K562 (cell line): ENCODE results near the gene P2RY8. TPM values are rescaled to one million over a fixed set of nuclear protein-coding genes. Genes with fewer than 3 reads are reported as not detected.

Experiments
- ATAC-seq: fragments of 200-7000 bp; cut with Tn5 transposase; 3 replicates; pipeline ENCODE4 v1.9.1; 2020; ENCODE audit warnings: moderate library complexity
- BruUV-seq: library from RNA; stranded (reverse); fragments of 400-500 nt; replicated peaks from 2 replicates; lab custom pipeline; 2021; lab: Mats Ljungman, UMichigan
- CTCF ChIA-PET: fragments of 300-600 bp; formaldehyde crosslinking; extraction: SDS; loops from one replicate; lab custom pipeline; 2021; ENCODE audit warnings: low intra/inter-chr PET ratio; lab: Yijun Ruan, JAX
- POLR2A ChIA-PET: fragments of 300-600, 350-650 bp; sonication (Branson Sonifier 250); formaldehyde crosslinking; extraction: SDS; loops from one replicate; lab custom pipeline; 2021; ENCODE audit warnings: antibody characterized with exemption, inconsistent platforms; lab: Yijun Ruan, JAX
- DNase-seq, 4 experiments: peaks; one replicate each; pipeline versions ENCODE4 v3.0.0 to v3.0.0-alpha.2; 2011 to 2018; ENCODE audit warnings: low spot score in 3 of 4, mixed read lengths in 3 of 4; ENCODE audit errors: extremely low read depth in 1 of 4
- FAIRE-seq: peaks from 2 replicates; lab custom pipeline; 2011; peaks lifted over from hg19 to GRCh38; lab: Jason Lieb, UNC
- H2AFZ ChIP-seq: 2 replicates; pipeline ENCODE4 v1.6.0; 2011; ENCODE audit warnings: low read depth, low read length, control low read depth, inconsistent platforms
- H3K27ac ChIP-seq: fragments of 200-600 bp; 3 replicates; pipeline ENCODE4 v1.8.0; 2011; ENCODE audit warnings: low read depth, mild to moderate bottlenecking, control low read depth, inconsistent platforms, low read length, moderate library complexity, mixed read lengths; ENCODE audit errors: extremely low read depth
- H3K27me3 ChIP-seq, 2 experiments: fragments of 300-600 bp in 1 of 2; 2 replicates in 1 of 2; 3 replicates in 1 of 2; pipeline versions ENCODE4 v1.6.0 to v1.8.0; 2011; ENCODE audit warnings: inconsistent platforms in 2 of 2, low read length in 2 of 2, mild to moderate bottlenecking in 1 of 2, mixed read lengths in 1 of 2, moderate library complexity in 1 of 2; ENCODE audit not compliant: control insufficient read depth in 2 of 2, insufficient read depth in 2 of 2
- H3K36me3 ChIP-seq: fragments of 300-600 bp; 3 replicates; pipeline ENCODE4 v1.8.0; 2011; ENCODE audit warnings: mild to moderate bottlenecking, low read length, inconsistent platforms; ENCODE audit not compliant: control insufficient read depth, insufficient read depth
- H3K4me1 ChIP-seq, 2 experiments: fragments of 200-600 bp in 1 of 2; replicated peaks in 1 of 2; 2 replicates in 1 of 2; 3 replicates in 1 of 2; pipeline versions ENCODE4 v1.5.1 to v1.8.0; 2011; ENCODE audit warnings: inconsistent platforms in 2 of 2, low read length in 2 of 2, mild to moderate bottlenecking in 1 of 2, mixed read lengths in 1 of 2, moderate library complexity in 1 of 2; ENCODE audit not compliant: control insufficient read depth in 2 of 2, insufficient read depth in 2 of 2
- H3K4me2 ChIP-seq: 2 replicates; pipeline ENCODE4 v1.6.1; 2011; ENCODE audit warnings: low read length, control low read depth, inconsistent platforms, mixed read lengths; ENCODE audit not compliant: insufficient read depth
- H3K4me3 ChIP-seq: fragments of 200-600 bp; sonication (generic), shearing (Covaris generic); 2 replicates; pipeline ENCODE4 v1.5.1; 2016; ENCODE audit warnings: control low read depth, inconsistent platforms
- H3K79me2 ChIP-seq: fragments of 200-600 bp; 3 replicates; pipeline ENCODE4 v1.8.0; 2011; ENCODE audit warnings: low read length, inconsistent platforms; ENCODE audit not compliant: control insufficient read depth, insufficient read depth
- H3K9ac ChIP-seq, 2 experiments: 2 replicates each; pipeline versions ENCODE4 v1.6.0 to v1.6.1; 2011; ENCODE audit warnings: low read depth in 2 of 2, low read length in 2 of 2, control low read depth in 1 of 2, inconsistent platforms in 1 of 2, mild to moderate bottlenecking in 1 of 2, mixed read lengths in 1 of 2; ENCODE audit not compliant: insufficient read depth in 1 of 2
- H3K9me1 ChIP-seq: one replicate; pipeline ENCODE4 v1.6.0; 2011; ENCODE audit warnings: inconsistent platforms, mild to moderate bottlenecking, low read length, moderate library complexity; ENCODE audit not compliant: control insufficient read depth, insufficient read depth
- H3K9me3 ChIP-seq: replicated peaks from 2 replicates; pipeline ENCODE4 v1.5.1; 2011; ENCODE audit warnings: low read depth, low read length, inconsistent platforms; ENCODE audit not compliant: control insufficient read depth, insufficient read depth
- H4K20me1 ChIP-seq: replicated peaks from 2 replicates; pipeline ENCODE4 v1.6.1; 2011; ENCODE audit warnings: low read length, inconsistent platforms, mixed read lengths; ENCODE audit not compliant: control insufficient read depth, insufficient read depth
- ADNP ChIP-seq: fragments of 200-800 bp; sonication (Bioruptor generic); IDR thresholded peaks from 2 replicates; pipeline ENCODE4 v1.6.1; 2016; ENCODE audit warnings: missing genetic modification characterization, missing compliant biosample characterization
- CUX1 ChIP-seq: fragments of 200-800 bp; sonication (Bioruptor generic); IDR thresholded peaks from 2 replicates; pipeline ENCODE4 v1.6.1; 2016; ENCODE audit warnings: missing genetic modification characterization, missing compliant biosample characterization
- ZBTB33 ChIP-seq: sonication (generic); formaldehyde crosslinking; IDR thresholded peaks from 2 replicates; pipeline ENCODE4 v1.8.1; 2023; ENCODE audit warnings: mild to moderate bottlenecking, missing genetic modification reagents
- ZNF398 ChIP-seq: fragments of 250-450 bp; sonication (Bioruptor Pico); IDR thresholded peaks from 2 replicates; pipeline ENCODE4 v1.8.0; 2021; ENCODE audit warnings: moderate library complexity, mild to moderate bottlenecking, inconsistent platforms
- WGBS: fragments of 100-300 bp; shearing (Covaris generic); methylation state at CpG from one replicate; pipeline ENCODE4 v1.1.6; 2016; ENCODE audit warnings: low coverage, mixed read lengths; ENCODE audit not compliant: insufficient coverage; ENCODE audit errors: missing lambda C conversion rate; 5-methylcytosine and 5-hydroxymethylcytosine counted together
- in situ Hi-C: fragments of 300-500 bp; cut with MboI; formaldehyde crosslinking; loops from 4 replicates; pipeline ENCODE4 v1.15.0; 2018; ENCODE audit warnings: inconsistent platforms, mixed read lengths
- intact Hi-C: fragments of 100-400 bp; cut with micrococcal nuclease; formaldehyde crosslinking; loops from 2 replicates; pipeline ENCODE4 v1.14.2; 2022
- polyA plus RNA-seq, 8 experiments: library from polyadenylated mRNA; depleted of rRNA in 4 of 8; stranded (reverse) in 5 of 8; unstranded in 3 of 8; fragments of >200 nt; fragmentation: Nextera tagmentation in 2 of 8; fragmentation: Illumina TruSeq in 1 of 8; extraction: Ambion mirVana in 2 of 8; extraction: Trizol in 1 of 8; gene quantifications; 2 replicates each; pipeline versions ENCODE4 v1.2.1 to v1.2.3, GENCODE V29; 2011 to 2014; ENCODE audit warnings: inconsistent platforms in 1 of 8, missing spikeins in 1 of 8
- total RNA-seq, 7 experiments: library from RNA; depleted of rRNA in 6 of 7; stranded (reverse); fragments of >200 nt in 6 of 7; fragmentation: Illumina TruSeq in 2 of 7; extraction: Trizol in 2 of 7; gene quantifications; 2 replicates each; pipeline versions ENCODE4 v1.2.1 to v1.2.3, GENCODE V29; 2011 to 2021; ENCODE audit warnings: low replicate concordance in 1 of 7

P2RY8 gene
- total and polyA plus RNA-seq, 9 of the 15 experiments (the other 6 are each of a cell fraction or from before 2014, with no cell fraction given) = 0.04 to 0.69 (median 0.08) TPM; not detected in 3

- H4K20me1 ChIP-seq = no peaks in the 10 kb centered on the region
- DNase-seq (no peak), ATAC-seq (no peak), FAIRE-seq (no peak)
- H3K4me1 ChIP-seq = no peaks in the 10 kb centered on the region; a peak in 1 of 5 replicates
- peaks cover 6% of the 10 kb centered on the region; the same call in 1 of the 3 replicates for H3K36me3 ChIP-seq
- H3K9me1 ChIP-seq = no peaks in the 10 kb centered on the region
- ChIA-PET POLR2A (no interaction called here), CTCF (no interaction called here)
- H3K9me3 ChIP-seq = no peaks in the 10 kb centered on the region; the same call in none of the 2 replicates
- 97% methylated on average over 18 of the region's 26 CpGs for WGBS
- no peak overlapping the region for H3K27ac ChIP-seq
- H3K79me2 ChIP-seq = peaks cover 3% of the 10 kb centered on the region; the same call in 1 of the 3 replicates
- no peaks in the 10 kb centered on the region for H3K27me3 ChIP-seq
- TF ChIP-seq ZNF398 (no peak), ZBTB33 (CRISPR knock-in tag) (peak; percentile 13; the same call in 1 of the 2 replicates), CUX1 (no peak), ADNP (tag) (no peak)
- H3K4me3 ChIP-seq = no peak overlapping the region
- intact Hi-C loops = no loop called here
- no peak overlapping the region for H3K4me2 ChIP-seq
- BruUV-seq = no TSS peak
- no peak overlapping the region for H2AFZ ChIP-seq
- in situ Hi-C loops = no loop called here
- H3K9ac ChIP-seq = no peak overlapping the region
Measured at GRCh38 chrX:1443496-1444075, 93.4 kb downstream of the P2RY8 start.
